OCI-LY3 (cell line): ENCODE measurements around the gene APOA5.

ENCODE experiments used
- EZH2phosphoT487 ChIP-seq: fragments of 200-600 bp; shearing (Covaris generic); IDR thresholded peaks from 2 replicates; pipeline ENCODE4 v1.6.1; 2018; ENCODE audit warnings: antibody characterized with exemption, mixed run types, low read depth
- TF ChIP-seq, protein P1 (sequence below): fragments of 200-600, 300-600 bp; sonication (generic); IDR thresholded peaks from 2 replicates; pipeline ENCODE4 v1.5.1; 2014; ENCODE audit warnings: antibody characterized with exemption, low read length, low read depth

DNA sequence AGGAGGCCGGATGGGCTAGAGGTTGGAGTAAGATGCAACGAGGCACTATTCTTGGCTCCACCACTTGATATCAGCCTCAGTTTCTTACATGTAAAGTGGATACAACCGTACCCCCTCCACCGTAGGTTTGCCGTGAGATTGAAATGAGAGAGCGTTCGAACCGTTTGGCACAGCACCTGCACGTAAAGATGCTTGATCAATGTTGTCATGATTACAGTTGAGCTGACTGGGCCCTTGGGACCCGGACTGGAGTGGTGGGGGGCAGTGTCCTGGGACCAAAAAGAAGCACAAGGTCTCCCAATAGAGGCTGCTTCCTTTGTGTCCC is 41.8 kb upstream of the APOA5 start:
- TF ChIP-seq, protein P1, sequence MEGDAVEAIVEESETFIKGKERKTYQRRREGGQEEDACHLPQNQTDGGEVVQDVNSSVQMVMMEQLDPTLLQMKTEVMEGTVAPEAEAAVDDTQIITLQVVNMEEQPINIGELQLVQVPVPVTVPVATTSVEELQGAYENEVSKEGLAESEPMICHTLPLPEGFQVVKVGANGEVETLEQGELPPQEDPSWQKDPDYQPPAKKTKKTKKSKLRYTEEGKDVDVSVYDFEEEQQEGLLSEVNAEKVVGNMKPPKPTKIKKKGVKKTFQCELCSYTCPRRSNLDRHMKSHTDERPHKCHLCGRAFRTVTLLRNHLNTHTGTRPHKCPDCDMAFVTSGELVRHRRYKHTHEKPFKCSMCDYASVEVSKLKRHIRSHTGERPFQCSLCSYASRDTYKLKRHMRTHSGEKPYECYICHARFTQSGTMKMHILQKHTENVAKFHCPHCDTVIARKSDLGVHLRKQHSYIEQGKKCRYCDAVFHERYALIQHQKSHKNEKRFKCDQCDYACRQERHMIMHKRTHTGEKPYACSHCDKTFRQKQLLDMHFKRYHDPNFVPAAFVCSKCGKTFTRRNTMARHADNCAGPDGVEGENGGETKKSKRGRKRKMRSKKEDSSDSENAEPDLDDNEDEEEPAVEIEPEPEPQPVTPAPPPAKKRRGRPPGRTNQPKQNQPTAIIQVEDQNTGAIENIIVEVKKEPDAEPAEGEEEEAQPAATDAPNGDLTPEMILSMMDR, result no peak
- no peak for TF ChIP-seq EZH2phosphoT487
